Stomach (tissue), 4 donors: Measurements from ENCODE around the gene CDCA3.

Experiments used
- CTCF ChIP-seq, 7 experiments: fragments of 450-650 bp in 4 of 7; fragments of 200-600 bp in 3 of 7; sonication (generic) in 3 of 7; IDR thresholded peaks; one replicate each; pipeline ENCODE4 v1.5.1; 2016 to 2019; ENCODE audit warnings: antibody characterized with exemption in 7 of 7, control low read depth in 2 of 7, mild to moderate bottlenecking in 1 of 7
- EP300 ChIP-seq: sonication (generic); formaldehyde crosslinking; IDR thresholded peaks from one replicate; pipeline ENCODE4 v1.6.1; 2017; ENCODE audit warnings: antibody characterized with exemption
- POLR2A ChIP-seq, 4 donors: fragments of 450-650 bp; IDR thresholded peaks; one replicate each; pipeline ENCODE4 v1.6.1; 2016; ENCODE audit warnings: antibody characterized with exemption in 4 of 4, control low read depth in 2 of 4, mild to moderate bottlenecking in 1 of 4, moderate library complexity in 1 of 4
- POLR2AphosphoS5 ChIP-seq, 3 donors: sonication (generic); formaldehyde crosslinking; IDR thresholded peaks; one replicate each; pipeline ENCODE4 v1.6.1; 2016; ENCODE audit warnings: antibody characterized with exemption in 3 of 3

- TF ChIP-seq CTCF (IDR thresholded peaks at IDR 0.05) (no peak), POLR2A (IDR thresholded peaks at IDR 0.05) (no peak), EP300 (no peak), POLR2AphosphoS5 (IDR thresholded peaks at IDR 0.05) (no peak)
These were observed 32.9 kb downstream of the CDCA3 start for GRCh38 chr12:6818222-6818621.
